Caco-2 (cell line): ENCODE data around the gene PDS5B. TPM values are rescaled to one million over a fixed set of nuclear protein-coding genes. Genes with fewer than 3 reads are reported as not detected.

Experiments
- BruUV-seq: library from RNA; stranded (reverse); fragments of 400-500 nt; replicated peaks from 2 replicates; lab custom pipeline; 2021; lab: Mats Ljungman, UMichigan
- CTCF ChIA-PET: fragments of 300-600 bp; sonication (Branson Sonifier 250); formaldehyde crosslinking; loops from one replicate; lab custom pipeline; 2022; ENCODE audit warnings: antibody characterized with exemption; lab: Charles Lee
- POLR2A ChIA-PET: fragments of 300-600 bp; sonication (Branson Sonifier 250); formaldehyde crosslinking; loops from one replicate; lab custom pipeline; 2022; ENCODE audit warnings: antibody characterized with exemption; lab: Charles Lee
- DNase-seq, 2 experiments: peaks; one replicate each; pipeline versions ENCODE4 v3.0.0 to v3.0.0-alpha.2; 2020 to 2022
- H3K27me3 ChIP-seq: replicated peaks from 2 replicates; pipeline ENCODE4 v1.6.0; 2011; ENCODE audit warnings: low read length; ENCODE audit not compliant: control insufficient read depth, insufficient read depth
- H3K36me3 ChIP-seq: 2 replicates; pipeline ENCODE4 v1.5.1; 2011; ENCODE audit warnings: low read length; ENCODE audit not compliant: control insufficient read depth, insufficient read depth
- H3K4me1 ChIP-seq: fragments of 250-450 bp; sonication (Bioruptor Pico); 2 replicates; pipeline ENCODE4 v1.5.1; 2020; ENCODE audit warnings: mild to moderate bottlenecking
- H3K4me3 ChIP-seq: 2 replicates; pipeline ENCODE4 v1.5.1; 2011; ENCODE audit warnings: low read depth, mild to moderate bottlenecking, control low read depth, low read length
- H3K9me3 ChIP-seq: fragments of 250-450 bp; sonication (Bioruptor Pico); 2 replicates; pipeline ENCODE4 v1.5.1; 2020; ENCODE audit warnings: mild to moderate bottlenecking, moderate library complexity
- H3K27ac Mint-ChIP-seq: one replicate; pipeline ENCODE4 v1.8.0; 2022; ENCODE audit warnings: mixed read lengths; ENCODE audit not compliant: unreplicated experiment
- H3K27me3 Mint-ChIP-seq: one replicate; pipeline ENCODE4 v1.8.0; 2022; ENCODE audit warnings: mixed read lengths; ENCODE audit not compliant: insufficient read depth, unreplicated experiment
- H3K36me3 Mint-ChIP-seq: one replicate; pipeline ENCODE4 v1.8.0; 2022; ENCODE audit warnings: mild to moderate bottlenecking, mixed read lengths; ENCODE audit not compliant: insufficient read depth, unreplicated experiment
- H3K4me1 Mint-ChIP-seq: one replicate; pipeline ENCODE4 v1.8.0; 2022; ENCODE audit warnings: low read depth, mixed read lengths; ENCODE audit not compliant: unreplicated experiment
- H3K4me3 Mint-ChIP-seq: one replicate; pipeline ENCODE4 v1.8.0; 2022; ENCODE audit warnings: mild to moderate bottlenecking, moderate library complexity, mixed read lengths; ENCODE audit not compliant: unreplicated experiment
- H3K9me3 Mint-ChIP-seq: one replicate; pipeline ENCODE4 v1.8.0; 2022; ENCODE audit warnings: mixed read lengths; ENCODE audit not compliant: unreplicated experiment
- intact Hi-C: fragments of 100-400 bp; cut with micrococcal nuclease; formaldehyde crosslinking; loops from one replicate; pipeline ENCODE4 v1.10.0; 2022; ENCODE audit not compliant: unreplicated experiment
- total RNA-seq: library from RNA; stranded (reverse); gene quantifications from 2 replicates; pipeline ENCODE4 v1.2.3, GENCODE V29; 2022
- TF ChIP-seq, protein P1 (sequence below), 2 experiments: fragments of 200-600 bp in 1 of 2; IDR thresholded peaks; 1 replicate in 1 of 2; 2 replicates in 1 of 2; pipeline versions ENCODE4 v1.5.1 to v1.8.0; 2011 to 2022; ENCODE audit warnings: antibody characterized with exemption in 1 of 2, control low read depth in 1 of 2, inconsistent platforms in 1 of 2, low read depth in 1 of 2, low read length in 1 of 2, mild to moderate bottlenecking in 1 of 2, moderate library complexity in 1 of 2; ENCODE audit not compliant: insufficient read depth in 1 of 2, severe bottlenecking in 1 of 2, unreplicated experiment in 1 of 2

The PDS5B gene
- total RNA-seq, 1 experiment from 2014 or later, result 54.9 TPM

GRCh38 chr13:32663660-32664059 is 77.4 kb downstream of the PDS5B start:
- Mint-ChIP-seq H3K4me3 (no peak overlapping the region), H3K4me1 (peaks cover 11% of the 10 kb centered on the region), H3K36me3 (peaks cover 7% of the 10 kb centered on the region), H3K9me3 (no peaks in the 10 kb centered on the region), H3K27me3 (no peaks in the 10 kb centered on the region), H3K27ac (no peak overlapping the region)
- peaks cover 2% of the 10 kb centered on the region; the same call in 1 of the 2 replicates for H3K36me3 ChIP-seq
- H3K9me3 ChIP-seq, result no peaks in the 10 kb centered on the region
- POLR2A ChIA-PET, result no interaction called here
- no peak for DNase-seq
- intact Hi-C loops, result no loop called here
- H3K4me1 ChIP-seq, result no peaks in the 10 kb centered on the region
- no peaks in the 10 kb centered on the region for H3K27me3 ChIP-seq
- no peak overlapping the region for H3K4me3 ChIP-seq
- TF ChIP-seq, protein P1, sequence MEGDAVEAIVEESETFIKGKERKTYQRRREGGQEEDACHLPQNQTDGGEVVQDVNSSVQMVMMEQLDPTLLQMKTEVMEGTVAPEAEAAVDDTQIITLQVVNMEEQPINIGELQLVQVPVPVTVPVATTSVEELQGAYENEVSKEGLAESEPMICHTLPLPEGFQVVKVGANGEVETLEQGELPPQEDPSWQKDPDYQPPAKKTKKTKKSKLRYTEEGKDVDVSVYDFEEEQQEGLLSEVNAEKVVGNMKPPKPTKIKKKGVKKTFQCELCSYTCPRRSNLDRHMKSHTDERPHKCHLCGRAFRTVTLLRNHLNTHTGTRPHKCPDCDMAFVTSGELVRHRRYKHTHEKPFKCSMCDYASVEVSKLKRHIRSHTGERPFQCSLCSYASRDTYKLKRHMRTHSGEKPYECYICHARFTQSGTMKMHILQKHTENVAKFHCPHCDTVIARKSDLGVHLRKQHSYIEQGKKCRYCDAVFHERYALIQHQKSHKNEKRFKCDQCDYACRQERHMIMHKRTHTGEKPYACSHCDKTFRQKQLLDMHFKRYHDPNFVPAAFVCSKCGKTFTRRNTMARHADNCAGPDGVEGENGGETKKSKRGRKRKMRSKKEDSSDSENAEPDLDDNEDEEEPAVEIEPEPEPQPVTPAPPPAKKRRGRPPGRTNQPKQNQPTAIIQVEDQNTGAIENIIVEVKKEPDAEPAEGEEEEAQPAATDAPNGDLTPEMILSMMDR (IDR thresholded peaks at IDR 0.05; ENCODE audit: insufficient read depth in 1 of 2, low read depth in 1 of 2, low read length in 1 of 2, severe bottlenecking in 1 of 2, unreplicated experiment in 1 of 2), result no peak
- no TSS peak for BruUV-seq
- CTCF ChIA-PET, result no interaction called here

- no peaks in the 10 kb centered on the region for H3K27me3 Mint-ChIP-seq
- peaks cover 13% of the 10 kb centered on the region for H3K36me3 Mint-ChIP-seq
- no TSS peak for BruUV-seq
- H3K4me3 ChIP-seq, result no peak overlapping the region
- intact Hi-C loops, result no loop called here
- no peak overlapping the region for H3K27ac Mint-ChIP-seq
- H3K9me3 ChIP-seq, result no peaks in the 10 kb centered on the region
- TF ChIP-seq, protein P1 (IDR thresholded peaks at IDR 0.05; ENCODE audit: insufficient read depth in 1 of 2, low read depth in 1 of 2, low read length in 1 of 2, severe bottlenecking in 1 of 2, unreplicated experiment in 1 of 2), result no peak
- H3K9me3 Mint-ChIP-seq, result no peaks in the 10 kb centered on the region
- no peak for DNase-seq
- no peak overlapping the region for H3K4me3 Mint-ChIP-seq
- no peaks in the 10 kb centered on the region for H3K4me1 ChIP-seq
- ChIA-PET POLR2A (no interaction called here), CTCF (interaction anchor here (1.1 kb wide), 1 partner anchor 81 kb away, joined by 3 read pairs; no protein-coding TSS in a partner anchor)
- no peaks in the 10 kb centered on the region for H3K27me3 ChIP-seq
- H3K4me1 Mint-ChIP-seq, result peaks cover 6% of the 10 kb centered on the region
- no peaks in the 10 kb centered on the region for H3K36me3 ChIP-seq
Observed at GRCh38 chr13:32666990-32667571, 80.8 kb downstream of the PDS5B start.

DNA sequence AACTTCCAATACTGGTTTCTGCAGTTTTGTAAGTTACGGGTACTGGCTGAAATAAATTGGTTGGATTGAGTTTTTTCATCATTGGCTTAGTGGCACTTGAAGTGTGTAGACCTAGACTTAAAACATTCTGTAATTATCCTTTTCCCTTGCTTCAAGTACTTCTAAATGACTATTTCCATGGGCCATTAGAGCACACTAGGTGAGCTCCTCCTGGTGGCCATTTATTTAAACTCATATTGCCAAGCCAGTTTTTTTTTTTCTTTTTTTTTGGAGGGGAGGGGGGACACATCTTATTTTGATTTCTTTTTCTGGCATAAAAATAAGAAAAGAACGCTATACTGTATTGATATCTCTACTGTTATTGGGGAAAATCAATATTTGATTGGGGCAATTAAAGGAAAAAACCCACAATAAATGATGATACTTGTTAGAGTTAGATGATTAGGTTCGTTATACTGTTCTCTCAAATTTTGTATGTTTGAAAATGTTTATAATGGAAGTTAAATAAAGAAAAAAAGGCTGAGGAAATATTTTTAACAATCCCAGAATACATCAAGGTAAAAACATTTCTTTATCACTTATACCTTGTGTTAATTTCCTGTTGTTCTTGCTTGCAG is 82.9 kb downstream of the PDS5B start:
- H3K27me3 Mint-ChIP-seq, result no peaks in the 10 kb centered on the region
- no peaks in the 10 kb centered on the region for H3K36me3 ChIP-seq
- H3K9me3 Mint-ChIP-seq, result peaks cover 1% of the 10 kb centered on the region
- no peaks in the 10 kb centered on the region for H3K9me3 ChIP-seq
- H3K4me3 ChIP-seq, result no peak overlapping the region
- TF ChIP-seq, protein P1 (IDR thresholded peaks at IDR 0.05; ENCODE audit: insufficient read depth in 1 of 2, low read depth in 1 of 2, low read length in 1 of 2, severe bottlenecking in 1 of 2, unreplicated experiment in 1 of 2), result peak; percentile 77 to 80
- peaks cover 13% of the 10 kb centered on the region for H3K36me3 Mint-ChIP-seq
- no peaks in the 10 kb centered on the region for H3K4me1 ChIP-seq
- peak in 1 of 2 experiments; percentile 52 for DNase-seq
- H3K4me1 Mint-ChIP-seq, result peaks cover 6% of the 10 kb centered on the region
- intact Hi-C loops, result loop anchor here (1.0 to 2.0 kb wide), 2 partner anchors 82 to 874 kb away; no protein-coding TSS in a partner anchor
- no peaks in the 10 kb centered on the region for H3K27me3 ChIP-seq
- CTCF ChIA-PET, result interaction anchor here (0.6 to 1.6 kb wide), 17 partner anchors 8 to 1711 kb away, joined by 3 to 20 read pairs (median 4); partner anchors contain the start of gene PDS5B
- POLR2A ChIA-PET, result interaction anchor here (0.6 kb wide), 2 partner anchors 18 to 848 kb away, joined by 3 read pairs; no protein-coding TSS in a partner anchor
- no peak overlapping the region for H3K4me3 Mint-ChIP-seq
- H3K27ac Mint-ChIP-seq, result no peak overlapping the region
- no TSS peak for BruUV-seq
